A673 (cell line): ENCODE measurements around the gene CTTN. TPM values are rescaled to one million over a fixed set of nuclear protein-coding genes. Genes with fewer than 3 reads are reported as not detected.

Source experiments
- BruUV-seq: library from RNA; stranded (reverse); fragments of 400-500 nt; replicated peaks from 2 replicates; lab custom pipeline; 2021; lab: Mats Ljungman, UMichigan
- CTCF ChIA-PET: fragments of 300-600 bp; sonication (Branson Sonifier 250); formaldehyde crosslinking; loops from one replicate; lab custom pipeline; 2022; ENCODE audit warnings: antibody characterized with exemption; lab: Charles Lee
- POLR2A ChIA-PET: fragments of 300-600 bp; sonication (Branson Sonifier 250); formaldehyde crosslinking; loops from one replicate; lab custom pipeline; 2022; ENCODE audit warnings: antibody characterized with exemption; ENCODE audit not compliant: low non-redundant PET; lab: Charles Lee
- DNase-seq: peaks from one replicate; pipeline ENCODE4 v3.0.0-alpha.2; 2015; ENCODE audit warnings: low spot score
- H3K27ac ChIP-seq: fragments of 200-600 bp; sonication (generic); 2 replicates; pipeline ENCODE4 v1.5.1; 2016; ENCODE audit warnings: mixed run types, low read depth, mild to moderate bottlenecking, mixed read lengths, antibody characterized with exemption, low read length; ENCODE audit not compliant: poor library complexity, severe bottlenecking
- H3K27me3 ChIP-seq: fragments of 200-600 bp; sonication (generic); replicated peaks from 2 replicates; pipeline ENCODE4 v1.6.1; 2017; ENCODE audit warnings: mixed run types, low read depth, mild to moderate bottlenecking, mixed read lengths, antibody characterized with exemption, low read length; ENCODE audit not compliant: insufficient read depth, poor library complexity
- H3K36me3 ChIP-seq: fragments of 200-600 bp; sonication (generic); 2 replicates; pipeline ENCODE4 v1.6.1; 2016; ENCODE audit warnings: mixed run types, mild to moderate bottlenecking, mixed read lengths, antibody characterized with exemption, low read length; ENCODE audit not compliant: insufficient read depth, poor library complexity, severe bottlenecking
- H3K4me1 ChIP-seq: fragments of 200-600 bp; sonication (generic); 2 replicates; pipeline ENCODE4 v1.6.1; 2017; ENCODE audit warnings: mixed run types, mild to moderate bottlenecking, mixed read lengths, antibody characterized with exemption, low read length; ENCODE audit not compliant: insufficient read depth, poor library complexity, severe bottlenecking
- H3K4me3 ChIP-seq: fragments of 200-600 bp; sonication (generic); 2 replicates; pipeline ENCODE4 v1.5.1; 2016; ENCODE audit warnings: low read depth, mixed run types, mild to moderate bottlenecking, mixed read lengths, low read length; ENCODE audit not compliant: poor library complexity, severe bottlenecking
- H3K9me3 ChIP-seq: fragments of 200-600 bp; sonication (generic); 2 replicates; pipeline ENCODE4 v1.6.1; 2016; ENCODE audit warnings: mixed run types, low read depth, mild to moderate bottlenecking, mixed read lengths, antibody characterized with exemption, low read length; ENCODE audit not compliant: poor library complexity, severe bottlenecking
- CTCF ChIP-seq: fragments of 300-800, 200-600 bp; sonication (generic); conservative IDR thresholded peaks from 2 replicates; pipeline ENCODE4 v1.5.1; 2017; ENCODE audit warnings: low read depth, mild to moderate bottlenecking, antibody characterized with exemption, low read length, moderate library complexity, mixed read lengths
- EZH2 ChIP-seq: fragments of 200-600 bp; sonication (generic); IDR thresholded peaks from 2 replicates; pipeline ENCODE4 v1.6.1; 2017; ENCODE audit warnings: borderline replicate concordance, low read depth, mild to moderate bottlenecking, mixed read lengths, antibody characterized with exemption, low read length; ENCODE audit not compliant: poor library complexity, severe bottlenecking
- intact Hi-C: fragments of 100-400 bp; cut with micrococcal nuclease; formaldehyde crosslinking; loops from one replicate; pipeline ENCODE4 v1.10.0; 2022; ENCODE audit not compliant: unreplicated experiment
- total RNA-seq: library from RNA; stranded (reverse); gene quantifications from 2 replicates; pipeline ENCODE4 v1.2.3, GENCODE V29; 2021

CTTN gene
- total RNA-seq, 1 experiment from 2014 or later, result 247 TPM

GRCh38 chr11:70420496-70420895 lies 22.2 kb downstream of the CTTN start:
- Histone ChIP-seq H3K36me3 (peaks cover 86% of the 10 kb centered on the region), H3K9me3 (no peaks in the 10 kb centered on the region), H3K4me3 (no peak overlapping the region), H3K27ac (no peak overlapping the region), H3K27me3 (no peaks in the 10 kb centered on the region), H3K4me1 (no peaks in the 10 kb centered on the region)
- no peak for TF ChIP-seq EZH2
- TF ChIP-seq CTCF, result no peak
- intact Hi-C loops, result no loop called here
- BruUV-seq, result no TSS peak
- POLR2A ChIA-PET, result no interaction called here
- CTCF ChIA-PET, result no interaction called here
- DNase-seq, result no peak

- H3K4me3 ChIP-seq, result no peak overlapping the region
- no peaks in the 10 kb centered on the region for H3K9me3 ChIP-seq
- H3K27me3 ChIP-seq, result no peaks in the 10 kb centered on the region
- intact Hi-C loops, result no loop called here
- no peak for DNase-seq
- TF ChIP-seq CTCF (no peak), EZH2 (no peak)
- POLR2A ChIA-PET, result no interaction called here
- peaks cover 84% of the 10 kb centered on the region for H3K36me3 ChIP-seq
- BruUV-seq, result no TSS peak
- H3K27ac ChIP-seq, result no peak overlapping the region
- no peaks in the 10 kb centered on the region for H3K4me1 ChIP-seq
- CTCF ChIA-PET, result no interaction called here
Observed at GRCh38 chr11:70421123-70421522, 22.8 kb downstream of the CTTN start.

GRCh38 chr11:70422692-70423522 lies 24.6 kb downstream of the CTTN start:
- H3K36me3 ChIP-seq, result peaks cover 78% of the 10 kb centered on the region
- intact Hi-C loops, result no loop called here
- CTCF ChIA-PET, result no interaction called here

More at GRCh38 chr11:70422692-70423522, 24.6 kb downstream of the CTTN start:
- Histone ChIP-seq H3K4me3 (no peak overlapping the region), H3K9me3 (no peaks in the 10 kb centered on the region), H3K27ac (no peak overlapping the region), H3K27me3 (no peaks in the 10 kb centered on the region), H3K4me1 (no peaks in the 10 kb centered on the region)
- POLR2A ChIA-PET, result no interaction called here
- no TSS peak for BruUV-seq
- TF ChIP-seq EZH2 (no peak), CTCF (no peak)
- no peak for DNase-seq
